Thoracic aorta (tissue), 2 donors: ENCODE measurements around the gene ZMYND19. TPM values are rescaled to one million over a fixed set of nuclear protein-coding genes. Genes with fewer than 3 reads are reported as not detected.

ENCODE experiments used
- ATAC-seq: fragments of 150-250 bp; one replicate; pipeline ENCODE4 v1.8.0; 2017; ENCODE audit warnings: low read depth; ENCODE audit not compliant: insufficient number of reproducible peaks, low FRiP score
- DNase-seq: peaks from one replicate; pipeline ENCODE4 v3.0.0-alpha.2; 2020; ENCODE audit warnings: low spot score
- H3K27ac ChIP-seq, 2 donors: fragments of 200-600 bp; sonication (generic); 1 replicate in 1 of 2; 2 replicates in 1 of 2; pipeline ENCODE4 v1.5.1; 2016; ENCODE audit warnings: mild to moderate bottlenecking in 2 of 2, moderate library complexity in 2 of 2
- H3K27me3 ChIP-seq: fragments of 200-600 bp; sonication (generic); replicated peaks from 2 replicates; pipeline ENCODE4 v1.6.0; 2016; ENCODE audit warnings: mild to moderate bottlenecking; ENCODE audit not compliant: insufficient read depth
- H3K36me3 ChIP-seq: fragments of 200-600 bp; sonication (generic); one replicate; pipeline ENCODE4 v1.5.1; 2016
- H3K4me1 ChIP-seq, 2 donors: fragments of 200-600 bp; sonication (generic); 1 replicate in 1 of 2; 2 replicates in 1 of 2; pipeline versions ENCODE4 v1.5.1 to v1.6.0; 2016; ENCODE audit warnings: low read depth in 2 of 2, mild to moderate bottlenecking in 1 of 2; ENCODE audit not compliant: control insufficient read depth in 1 of 2
- H3K4me3 ChIP-seq: fragments of 200-600 bp; sonication (generic); 2 replicates; pipeline ENCODE4 v1.5.1; 2016; ENCODE audit warnings: mild to moderate bottlenecking
- H3K9me3 ChIP-seq: fragments of 200-600 bp; sonication (generic); 2 replicates; pipeline ENCODE4 v1.5.1; 2016
- CTCF ChIP-seq: fragments of 200-600 bp; sonication (generic); IDR thresholded peaks from one replicate; pipeline ENCODE4 v1.5.1; 2019; ENCODE audit warnings: antibody characterized with exemption
- total RNA-seq, 2 donors: library from RNA; depleted of rRNA; stranded (reverse); fragments of >200 nt; gene quantifications; one replicate each; pipeline versions ENCODE4 v1.1.0 to v1.2.3, GENCODE V29; 2016

Gene ZMYND19
- total RNA-seq, 2 donors from 2014 or later, result 10.8 to 14.1 TPM

GRCh38 chr9:137613738-137614523, 23.6 kb upstream of the ZMYND19 start:
- Histone ChIP-seq H3K4me3 (no peak overlapping the region), H3K27ac (no peak overlapping the region), H3K36me3 (peaks cover 18% of the 10 kb centered on the region), H3K9me3 (no peaks in the 10 kb centered on the region), H3K27me3 (no peaks in the 10 kb centered on the region), H3K4me1 (peaks cover 18 to 32% of the 10 kb centered on the region in 2 donors)
- TF ChIP-seq CTCF, result no peak
- no peak for DNase-seq
- no peak for ATAC-seq

GRCh38 chr9:137613259-137613658, 22.9 kb upstream of the ZMYND19 start:
- Histone ChIP-seq H3K4me1 (peaks cover 18 to 36% of the 10 kb centered on the region in 2 donors), H3K27ac (no peak overlapping the region), H3K36me3 (peaks cover 18% of the 10 kb centered on the region), H3K4me3 (no peak overlapping the region), H3K27me3 (no peaks in the 10 kb centered on the region), H3K9me3 (no peaks in the 10 kb centered on the region)
- ATAC-seq, result no peak
- DNase-seq, result no peak
- no peak for TF ChIP-seq CTCF

GRCh38 chr9:137612741-137613142, 22.4 kb upstream of the ZMYND19 start:
- no peaks in the 10 kb centered on the region for H3K9me3 ChIP-seq
- H3K27ac ChIP-seq, result peak overlapping the region in 1 of 2 donors; percentile 53
- H3K36me3 ChIP-seq, result peaks cover 18% of the 10 kb centered on the region
- H3K4me3 ChIP-seq, result no peak overlapping the region
- ATAC-seq (no peak), DNase-seq (no peak)
- peaks cover 17 to 38% of the 10 kb centered on the region in 2 donors for H3K4me1 ChIP-seq
- no peak for TF ChIP-seq CTCF
- H3K27me3 ChIP-seq, result no peaks in the 10 kb centered on the region

- no peak for DNase-seq
- no peak for TF ChIP-seq CTCF
- no peak overlapping the region for H3K4me3 ChIP-seq
- ATAC-seq, result no peak
- peak overlapping the region in 1 of 2 donors; percentile 53 for H3K27ac ChIP-seq
- H3K9me3 ChIP-seq, result no peaks in the 10 kb centered on the region
- no peaks in the 10 kb centered on the region for H3K27me3 ChIP-seq
- H3K4me1 ChIP-seq, result peaks cover 13 to 38% of the 10 kb centered on the region in 2 donors
- peaks cover 18% of the 10 kb centered on the region for H3K36me3 ChIP-seq
Observed at GRCh38 chr9:137611623-137612609, 21.6 kb upstream of the ZMYND19 start.

GRCh38 chr9:137610944-137611343, 20.6 kb upstream of the ZMYND19 start:
- Histone ChIP-seq H3K27me3 (no peaks in the 10 kb centered on the region), H3K36me3 (peaks cover 18% of the 10 kb centered on the region), H3K27ac (no peak overlapping the region), H3K4me1 (peaks cover 19 to 41% of the 10 kb centered on the region in 2 donors), H3K9me3 (no peaks in the 10 kb centered on the region), H3K4me3 (no peak overlapping the region)
- no peak for TF ChIP-seq CTCF
- no peak for DNase-seq
- no peak for ATAC-seq
